Mesenchymal stem cell (in vitro differentiated cells and primary cell): ENCODE results near the gene ELFN1.

ENCODE experiments used
- DNase-seq: peaks from one replicate; pipeline ENCODE4 v3.0.0-alpha.2; 2013
- H2AFZ ChIP-seq: one replicate; pipeline ENCODE4 v1.6.1; 2013; ENCODE audit warnings: low read depth, mild to moderate bottlenecking, control low read depth, inconsistent platforms, low read length, moderate library complexity
- H2AK5ac ChIP-seq: 2 replicates; pipeline ENCODE4 v1.6.1; 2013; ENCODE audit warnings: low read length, moderate library complexity, mild to moderate bottlenecking, inconsistent platforms; ENCODE audit not compliant: severe bottlenecking
- H2BK120ac ChIP-seq: one replicate; pipeline ENCODE4 v1.6.1; 2013; ENCODE audit warnings: low read depth, mild to moderate bottlenecking, inconsistent platforms, low read length, moderate library complexity
- H2BK12ac ChIP-seq, 2 experiments: one replicate each; pipeline ENCODE4 v1.6.1; 2013; ENCODE audit warnings: inconsistent platforms in 2 of 2, low read length in 2 of 2, mild to moderate bottlenecking in 2 of 2, moderate library complexity in 2 of 2, control low read depth in 1 of 2
- H2BK15ac ChIP-seq: one replicate; pipeline ENCODE4 v1.6.1; 2013; ENCODE audit warnings: mild to moderate bottlenecking, low read depth, inconsistent platforms; ENCODE audit not compliant: poor library complexity, severe bottlenecking
- H2BK5ac ChIP-seq: 2 replicates; pipeline ENCODE4 v1.6.1; 2013; ENCODE audit warnings: low read depth, mild to moderate bottlenecking, low read length, control low read depth, inconsistent platforms; ENCODE audit not compliant: poor library complexity, severe bottlenecking
- H3K14ac ChIP-seq, 2 experiments: one replicate each; pipeline ENCODE4 v1.6.1; 2013; ENCODE audit warnings: inconsistent platforms in 2 of 2, low read length in 2 of 2, control low read depth in 1 of 2, mild to moderate bottlenecking in 1 of 2, moderate library complexity in 1 of 2
- H3K18ac ChIP-seq, 2 experiments: one replicate each; pipeline ENCODE4 v1.6.1; 2013; ENCODE audit warnings: inconsistent platforms in 2 of 2, low read length in 2 of 2, control low read depth in 1 of 2, low read depth in 1 of 2, mild to moderate bottlenecking in 1 of 2
- H3K23ac ChIP-seq, 2 experiments: one replicate each; pipeline ENCODE4 v1.6.1; 2013; ENCODE audit warnings: inconsistent platforms in 2 of 2, low read length in 2 of 2, mild to moderate bottlenecking in 2 of 2, moderate library complexity in 2 of 2, control low read depth in 1 of 2
- H3K27ac ChIP-seq: 2 replicates; pipeline ENCODE4 v1.5.1; 2013; ENCODE audit warnings: mild to moderate bottlenecking, moderate library complexity, low read length, control low read depth, inconsistent platforms; ENCODE audit not compliant: poor library complexity, severe bottlenecking
- H3K27me3 ChIP-seq, 2 experiments: 2 replicates each; pipeline versions ENCODE4 v1.6.1 to v1.7.0; 2013; ENCODE audit warnings: low read length in 2 of 2, mild to moderate bottlenecking in 2 of 2, moderate library complexity in 2 of 2, control low read depth in 1 of 2, inconsistent platforms in 1 of 2; ENCODE audit not compliant: control insufficient read depth in 1 of 2, insufficient read depth in 1 of 2
- H3K36me3 ChIP-seq, 2 experiments: 2 replicates each; pipeline versions ENCODE4 v1.6.1 to v1.7.0; 2013; ENCODE audit warnings: low read length in 2 of 2, control low read depth in 1 of 2, inconsistent platforms in 1 of 2, low read depth in 1 of 2, mild to moderate bottlenecking in 1 of 2; ENCODE audit not compliant: insufficient read depth in 2 of 2, control insufficient read depth in 1 of 2
- H3K4ac ChIP-seq, 2 experiments: one replicate each; pipeline ENCODE4 v1.6.1; 2013; ENCODE audit warnings: inconsistent platforms in 2 of 2, low read length in 2 of 2, mild to moderate bottlenecking in 2 of 2, moderate library complexity in 2 of 2, control low read depth in 1 of 2, low read depth in 1 of 2
- H3K4me1 ChIP-seq: 2 replicates; pipeline ENCODE4 v1.6.1; 2013; ENCODE audit warnings: low read depth, low read length, control low read depth; ENCODE audit not compliant: control insufficient read depth, insufficient read depth
- H3K4me2 ChIP-seq: 2 replicates; pipeline ENCODE4 v1.6.1; 2013; ENCODE audit warnings: low read length, mild to moderate bottlenecking, inconsistent platforms; ENCODE audit not compliant: poor library complexity, severe bottlenecking
- H3K4me3 ChIP-seq, 2 experiments: 2 replicates each; pipeline versions ENCODE4 v1.5.1 to v1.7.0; 2013; ENCODE audit warnings: low read length in 2 of 2, mild to moderate bottlenecking in 2 of 2, control low read depth in 1 of 2, low read depth in 1 of 2; ENCODE audit not compliant: insufficient read depth in 1 of 2
- H3K79me1 ChIP-seq: replicated peaks from 2 replicates; pipeline ENCODE4 v1.6.1; 2013; ENCODE audit warnings: mild to moderate bottlenecking, control low read depth, low read length, inconsistent platforms; ENCODE audit not compliant: poor library complexity, severe bottlenecking
- H3K9ac ChIP-seq: 2 replicates; pipeline ENCODE4 v1.7.0; 2013; ENCODE audit warnings: mild to moderate bottlenecking, low read length, moderate library complexity
- H3K9me3 ChIP-seq: 2 replicates; pipeline ENCODE4 v1.7.0; 2013; ENCODE audit warnings: mild to moderate bottlenecking, low read length; ENCODE audit not compliant: control insufficient read depth
- H4K8ac ChIP-seq: one replicate; pipeline ENCODE4 v1.6.1; 2013; ENCODE audit warnings: inconsistent platforms, mild to moderate bottlenecking, low read length, moderate library complexity
- H4K91ac ChIP-seq: one replicate; pipeline ENCODE4 v1.6.1; 2013; ENCODE audit warnings: mild to moderate bottlenecking, low read length, inconsistent platforms
- WGBS: methylation state at CpG from one replicate; pipeline ENCODE4 v1.1.7; 2013; ENCODE audit warnings: mixed read lengths; 5-methylcytosine and 5-hydroxymethylcytosine counted together

The ELFN1 gene

GRCh38 chr7:1672851-1673486, 2.9 kb downstream of the ELFN1 start:
- Histone ChIP-seq H2AK5ac (no peak overlapping the region), H3K18ac (no peak overlapping the region), H2BK12ac (no peak overlapping the region), H3K27ac (no peak overlapping the region), H3K4me2 (no peak overlapping the region), H3K4ac (no peak overlapping the region), H4K8ac (no peak overlapping the region), H3K36me3 (no peaks in the 10 kb centered on the region), H4K91ac (no peak overlapping the region), H3K4me3 (no peak overlapping the region), H2BK120ac (no peak overlapping the region), H3K14ac (no peak overlapping the region), H3K9me3 (no peaks in the 10 kb centered on the region), H2BK5ac (no peak overlapping the region), H2BK15ac (no peak overlapping the region), H3K27me3 (peaks cover 75 to 88% of the 10 kb centered on the region in 2 experiments), H3K9ac (no peak overlapping the region), H3K79me1 (no peaks in the 10 kb centered on the region), H3K4me1 (peaks cover 28% of the 10 kb centered on the region), H3K23ac (no peak overlapping the region), H2AFZ (no peak overlapping the region)
- DNase-seq = no peak
- 86% methylated on average over 23 of the region's 23 CpGs for WGBS

GRCh38 chr7:1673581-1674118, 3.6 kb downstream of the ELFN1 start:
- Histone ChIP-seq H3K23ac (no peak overlapping the region), H3K79me1 (no peaks in the 10 kb centered on the region), H4K91ac (no peak overlapping the region), H3K36me3 (no peaks in the 10 kb centered on the region), H4K8ac (no peak overlapping the region), H3K27me3 (peaks cover 81 to 87% of the 10 kb centered on the region in 2 experiments), H2BK12ac (no peak overlapping the region), H3K27ac (no peak overlapping the region), H3K9ac (no peak overlapping the region), H2AK5ac (no peak overlapping the region), H2BK15ac (no peak overlapping the region), H3K4me3 (no peak overlapping the region), H3K9me3 (no peaks in the 10 kb centered on the region), H3K14ac (no peak overlapping the region), H2AFZ (no peak overlapping the region), H3K4me1 (peaks cover 21% of the 10 kb centered on the region), H2BK5ac (no peak overlapping the region), H3K4me2 (no peak overlapping the region), H2BK120ac (no peak overlapping the region), H3K4ac (no peak overlapping the region), H3K18ac (no peak overlapping the region)
- no peak for DNase-seq
- 92% methylated on average over 14 of the region's 14 CpGs for WGBS

DNA sequence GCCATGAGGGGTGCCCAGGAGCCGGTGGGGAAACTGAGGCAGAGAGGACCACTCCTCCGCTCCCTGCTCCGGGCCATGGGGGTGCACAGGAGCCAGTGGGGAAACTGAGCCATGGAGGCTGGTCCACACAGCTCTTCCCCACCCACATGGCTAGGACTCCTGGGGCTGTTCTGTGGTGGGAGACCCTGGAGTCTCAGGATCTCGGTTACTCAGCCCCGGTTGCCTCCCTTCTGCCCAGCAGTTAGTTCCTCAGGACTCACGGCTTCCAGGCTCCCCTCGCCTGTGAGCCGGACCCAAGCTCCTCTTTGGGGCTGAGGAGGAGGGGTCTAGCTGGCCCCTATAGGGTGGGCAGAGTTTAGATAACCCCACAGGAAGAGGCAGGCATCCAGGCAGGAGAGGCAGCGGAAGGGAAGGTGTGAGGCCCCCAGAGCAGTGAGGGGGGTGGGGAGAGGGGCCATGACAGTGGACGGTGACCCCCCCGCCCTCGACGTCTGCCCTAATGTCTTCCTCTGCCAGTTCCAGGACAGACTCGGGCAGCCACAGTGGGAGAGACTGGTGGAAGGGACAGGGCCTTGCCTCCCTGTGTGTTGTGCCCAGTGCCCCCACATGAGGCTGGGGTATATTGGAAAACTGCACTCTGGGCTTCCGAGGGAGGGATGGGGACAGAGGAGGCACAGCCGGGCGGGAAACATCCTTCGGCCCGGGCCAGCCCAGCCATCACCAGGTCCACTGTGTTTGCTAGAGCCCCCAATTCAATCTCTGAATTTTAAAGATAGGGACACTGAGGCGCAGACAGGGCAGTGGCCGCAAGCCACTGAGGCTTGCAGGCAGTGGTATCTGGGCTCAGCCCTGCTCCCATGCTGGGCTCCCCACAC, 4.3 kb downstream of the ELFN1 start:
- H2AFZ ChIP-seq = no peak overlapping the region
- no peak for DNase-seq
- H2BK12ac ChIP-seq = no peak overlapping the region
- no peak overlapping the region for H2BK5ac ChIP-seq
- peaks cover 14% of the 10 kb centered on the region for H3K4me1 ChIP-seq
- H3K9me3 ChIP-seq = no peaks in the 10 kb centered on the region
- H3K14ac ChIP-seq = no peak overlapping the region
- no peaks in the 10 kb centered on the region for H3K36me3 ChIP-seq
- H3K18ac ChIP-seq = no peak overlapping the region
- WGBS = 84% methylated on average over 20 of the region's 21 CpGs
- no peak overlapping the region for H3K4ac ChIP-seq
- no peak overlapping the region for H3K27ac ChIP-seq
- H2BK120ac ChIP-seq = no peak overlapping the region
- no peak overlapping the region for H2BK15ac ChIP-seq
- H3K79me1 ChIP-seq = no peaks in the 10 kb centered on the region
- H4K91ac ChIP-seq = no peak overlapping the region
- no peak overlapping the region for H3K23ac ChIP-seq
- no peak overlapping the region for H3K9ac ChIP-seq
- no peak overlapping the region for H2AK5ac ChIP-seq
- H4K8ac ChIP-seq = no peak overlapping the region
- H3K27me3 ChIP-seq = peaks cover 80 to 86% of the 10 kb centered on the region in 2 experiments
- no peak overlapping the region for H3K4me2 ChIP-seq
- no peak overlapping the region for H3K4me3 ChIP-seq

GRCh38 chr7:1675036-1675671, 5.1 kb downstream of the ELFN1 start:
- no peak overlapping the region for H3K23ac ChIP-seq
- H3K27me3 ChIP-seq = peaks cover 78 to 89% of the 10 kb centered on the region in 2 experiments
- no peak overlapping the region for H2BK5ac ChIP-seq
- H2AFZ ChIP-seq = no peak overlapping the region
- H2BK12ac ChIP-seq = no peak overlapping the region
- H4K8ac ChIP-seq = no peak overlapping the region
- H3K14ac ChIP-seq = no peak overlapping the region
- no peak overlapping the region for H3K9ac ChIP-seq
- no peak overlapping the region for H2AK5ac ChIP-seq
- H3K4me1 ChIP-seq = peaks cover 7% of the 10 kb centered on the region
- H3K79me1 ChIP-seq = no peaks in the 10 kb centered on the region
- WGBS = 85% methylated on average over 29 of the region's 29 CpGs
- H3K27ac ChIP-seq = no peak overlapping the region
- H3K4ac ChIP-seq = no peak overlapping the region
- H3K9me3 ChIP-seq = no peaks in the 10 kb centered on the region
- no peaks in the 10 kb centered on the region for H3K36me3 ChIP-seq
- H2BK120ac ChIP-seq = no peak overlapping the region
- H3K18ac ChIP-seq = no peak overlapping the region
- H2BK15ac ChIP-seq = no peak overlapping the region
- no peak overlapping the region for H4K91ac ChIP-seq
- no peak overlapping the region for H3K4me3 ChIP-seq
- no peak overlapping the region for H3K4me2 ChIP-seq
- DNase-seq = no peak
